ENCODE measurements around the gene CFLAR. TPM values are rescaled to one million over a fixed set of nuclear protein-coding genes. Genes with fewer than 3 reads are reported as not detected.

Gene CFLAR
- total and polyA plus RNA-seq, 4 donors: 24.4 to 169 (median 45.5) TPM

- Histone ChIP-seq H3K4me3 (ENCODE audit: low read depth in 1 of 3, low read length in 3 of 3) (no peak overlapping the region), H3K9me3 (ENCODE audit: control insufficient read depth in 4 of 4, low read length in 3 of 4) (no peaks in the 10 kb centered on the region), H3K9ac (ENCODE audit: low read depth in 1 of 2, low read length in 2 of 2) (no peak overlapping the region), H3K27me3 (ENCODE audit: control insufficient read depth in 4 of 4, insufficient read depth in 4 of 4, low read length in 3 of 4) (no peaks in the 10 kb centered on the region), H3K36me3 (ENCODE audit: control insufficient read depth in 4 of 4, insufficient read depth in 3 of 4, low read depth in 1 of 4, low read length in 3 of 4) (peaks cover 6 to 15% (median 11%) of the 10 kb centered on the region in 4 donors), H3K4me1 (ENCODE audit: control insufficient read depth in 4 of 4, insufficient read depth in 4 of 4, low read length in 3 of 4) (no peaks in the 10 kb centered on the region), H3K27ac (ENCODE audit: low read depth in 1 of 2, low read length in 2 of 2) (no peak overlapping the region)
- WGBS: 59% methylated on average over 4 of the region's 4 CpGs
- TF ChIP-seq RAD21 (IDR thresholded peaks at IDR 0.05) (peak in 1 of 2 donors; percentile 20), EGR1 (IDR thresholded peaks at IDR 0.05; ENCODE audit: low read depth in 2 of 2) (no peak)
- DNase-seq (ENCODE audit: low spot score): no peak
These were observed 104.2 kb downstream of the CFLAR start for GRCh38 chr2:201220102-201220570.

GRCh38 chr2:201223089-201224073, 107.4 kb downstream of the CFLAR start:
- Histone ChIP-seq H3K4me1 (ENCODE audit: control insufficient read depth in 4 of 4, insufficient read depth in 4 of 4, low read length in 3 of 4) (no peaks in the 10 kb centered on the region), H3K4me3 (ENCODE audit: low read depth in 1 of 3, low read length in 3 of 3) (no peak overlapping the region), H3K9ac (ENCODE audit: low read depth in 1 of 2, low read length in 2 of 2) (no peak overlapping the region), H3K27ac (ENCODE audit: low read depth in 1 of 2, low read length in 2 of 2) (no peak overlapping the region), H3K36me3 (ENCODE audit: control insufficient read depth in 4 of 4, insufficient read depth in 3 of 4, low read depth in 1 of 4, low read length in 3 of 4) (peaks cover 0 to 6% (median 5%) of the 10 kb centered on the region in 4 donors), H3K9me3 (ENCODE audit: control insufficient read depth in 4 of 4, low read length in 3 of 4) (no peaks in the 10 kb centered on the region), H3K27me3 (ENCODE audit: control insufficient read depth in 4 of 4, insufficient read depth in 4 of 4, low read length in 3 of 4) (no peaks in the 10 kb centered on the region)
- WGBS: 71% methylated on average over 8 of the region's 8 CpGs
- TF ChIP-seq TAF1 (conservative IDR thresholded peaks at IDR 0.05) (no peak), RXRA (IDR thresholded peaks at IDR 0.05) (no peak), FOXA1 (IDR thresholded peaks at IDR 0.05) (no peak), JUND (IDR thresholded peaks at IDR 0.05) (no peak), HNF4A (conservative IDR thresholded peaks at IDR 0.05) (no peak), ATF3 (IDR thresholded peaks at IDR 0.05) (no peak), REST (IDR thresholded peaks at IDR 0.05) (no peak), FOXA2 (IDR thresholded peaks at IDR 0.05) (no peak), CTCF (IDR thresholded peaks at IDR 0.05; ENCODE audit: low read depth, low read length, missing input control) (no peak), HNF4G (IDR thresholded peaks at IDR 0.05) (no peak), ZBTB33 (IDR thresholded peaks at IDR 0.05) (no peak), SP1 (IDR thresholded peaks at IDR 0.05) (no peak), EGR1 (IDR thresholded peaks at IDR 0.05; ENCODE audit: low read depth in 2 of 2) (no peak), YY1 (IDR thresholded peaks at IDR 0.05) (no peak), GABPA (IDR thresholded peaks at IDR 0.05 in 1 of 2, conservative IDR thresholded peaks at IDR 0.05 in 1 of 2) (no peak), RAD21 (IDR thresholded peaks at IDR 0.05) (no peak), MAX (IDR thresholded peaks at IDR 0.05) (no peak)
- no peak for DNase-seq (ENCODE audit: low spot score)
